HG02678 (cell line): ENCODE data around the gene TNRC6C.
"Not testable (repeated sequence)": the region's sequence is repeated elsewhere in the genome, so short reads cannot be mapped to it uniquely, and the experiment has no call there.

ENCODE experiments used
- ATAC-seq: cut with Tn5 transposase; IDR thresholded peaks from one replicate; pipeline ENCODE4 v1.9.1; 2021; ENCODE audit warnings: mild to moderate bottlenecking, moderate library complexity; ENCODE audit not compliant: unreplicated experiment

The TNRC6C gene

DNA sequence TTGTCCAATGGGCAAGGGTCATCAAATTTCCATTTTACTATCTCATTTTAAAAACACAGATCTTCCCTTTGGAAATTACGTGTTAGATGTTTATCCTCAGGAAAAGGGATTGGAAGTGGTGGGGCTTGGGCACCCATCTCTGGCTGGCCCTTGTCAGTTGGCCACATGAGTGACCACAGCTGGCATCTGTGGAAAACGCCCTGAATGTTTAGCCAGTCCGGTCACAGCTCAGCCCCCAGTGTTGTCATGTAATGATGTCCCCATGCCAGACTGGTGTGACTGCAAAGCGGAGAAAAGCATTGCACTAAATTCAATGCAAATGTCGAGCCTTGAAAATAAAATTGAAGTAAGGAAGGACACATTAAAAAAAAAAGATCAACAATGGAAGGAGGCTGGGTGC lies 117.0 kb downstream of the TNRC6C start:
- no peak for ATAC-seq

DNA sequence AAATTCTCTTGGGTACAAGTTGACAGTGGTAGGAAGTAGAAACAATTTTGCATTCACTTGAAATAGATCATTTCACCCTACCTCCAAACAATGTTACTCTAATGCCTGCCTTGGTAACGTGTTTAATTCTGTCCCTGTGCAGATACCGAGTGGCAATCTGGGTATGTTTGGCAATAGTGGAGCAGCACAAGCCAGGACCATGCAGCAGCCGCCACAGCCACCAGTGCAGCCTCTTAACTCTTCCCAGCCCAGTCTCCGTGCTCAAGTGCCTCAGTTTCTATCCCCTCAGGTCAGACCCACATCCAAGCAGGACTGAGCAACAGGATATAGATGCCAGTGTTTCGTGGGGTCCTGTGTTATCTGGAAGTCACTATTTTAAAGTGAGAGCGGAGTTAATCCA lies 120.8 kb downstream of the TNRC6C start:
- ATAC-seq = no peak

DNA sequence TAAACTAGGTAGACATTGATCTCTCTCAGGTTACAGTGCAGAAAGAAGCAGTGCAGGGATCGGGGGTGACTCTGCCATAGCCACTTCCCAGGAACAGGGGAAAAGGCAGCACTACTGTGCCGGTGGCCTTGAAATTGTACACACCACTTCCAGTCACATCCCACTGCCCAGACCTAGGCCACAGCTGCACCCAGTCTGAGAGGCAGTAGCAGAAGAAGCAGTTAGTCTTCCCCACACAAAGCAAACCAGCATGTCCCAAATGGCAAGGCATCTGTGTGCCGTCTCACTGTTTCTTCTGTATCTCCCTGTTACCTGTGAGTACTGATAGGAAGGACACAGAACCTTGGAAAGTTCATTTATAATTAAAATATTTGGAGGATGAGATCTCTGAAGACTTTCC lies 123.0 kb downstream of the TNRC6C start:
- no peak for ATAC-seq

DNA sequence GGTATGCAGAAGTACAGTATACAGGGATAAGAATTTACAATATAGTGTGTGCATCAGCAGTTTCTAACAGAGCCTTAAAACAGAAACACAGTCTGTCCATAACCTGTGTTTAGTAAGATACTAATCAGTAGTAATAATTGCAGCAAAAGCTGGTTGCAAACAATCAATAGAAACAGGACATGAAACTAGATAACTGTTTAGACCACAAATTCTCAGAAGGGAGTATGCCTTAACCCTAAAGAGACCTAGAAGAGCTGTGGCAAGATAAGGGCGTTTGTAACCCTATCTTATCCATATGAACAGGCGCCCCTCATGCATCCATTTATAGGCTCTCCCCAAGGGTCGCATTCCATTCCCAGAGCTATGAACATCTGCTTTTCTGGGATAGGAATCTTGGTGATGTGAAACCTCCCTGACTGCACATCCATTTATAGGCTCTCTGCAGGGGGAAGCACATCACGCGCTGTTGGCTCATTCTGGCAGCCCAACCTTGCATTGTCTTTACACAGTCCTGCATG lies 123.9 kb downstream of the TNRC6C start:
- ATAC-seq = not testable (repeated sequence)

DNA sequence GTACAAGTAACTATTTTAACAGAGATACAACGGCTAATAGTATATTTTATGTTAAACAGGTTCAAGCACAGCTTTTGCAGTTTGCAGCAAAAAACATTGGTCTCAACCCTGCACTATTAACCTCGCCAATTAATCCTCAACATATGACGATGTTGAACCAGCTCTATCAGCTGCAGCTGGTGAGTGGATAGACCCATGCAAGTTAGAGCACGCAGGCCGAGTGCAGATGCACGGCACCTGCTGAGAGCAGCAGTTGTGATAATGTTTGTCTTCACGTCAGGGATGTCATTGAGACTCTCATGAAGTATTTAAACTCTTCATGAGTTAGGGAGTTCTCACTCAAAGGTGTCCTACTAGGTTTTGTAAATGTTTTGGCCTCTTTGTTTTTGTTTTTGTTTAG lies 124.5 kb downstream of the TNRC6C start:
- no peak for ATAC-seq

DNA sequence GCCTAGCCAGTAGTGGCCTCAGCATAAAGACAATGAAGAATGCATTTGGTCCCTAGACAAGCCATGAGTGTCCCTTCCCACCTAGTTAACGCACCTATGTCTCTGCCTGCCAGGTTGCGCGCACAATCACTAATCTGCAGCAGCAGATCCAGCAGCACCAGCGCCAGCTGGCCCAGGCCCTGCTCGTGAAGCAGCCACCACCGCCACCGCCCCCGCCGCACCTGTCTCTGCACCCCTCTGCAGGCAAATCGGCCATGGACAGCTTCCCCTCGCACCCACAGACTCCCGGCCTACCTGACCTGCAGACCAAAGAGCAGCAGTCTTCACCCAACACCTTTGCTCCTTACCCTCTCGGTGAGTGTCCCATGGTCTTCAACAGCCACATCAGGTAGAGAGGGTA lies 128.2 kb downstream of the TNRC6C start:
- ATAC-seq = no peak

DNA sequence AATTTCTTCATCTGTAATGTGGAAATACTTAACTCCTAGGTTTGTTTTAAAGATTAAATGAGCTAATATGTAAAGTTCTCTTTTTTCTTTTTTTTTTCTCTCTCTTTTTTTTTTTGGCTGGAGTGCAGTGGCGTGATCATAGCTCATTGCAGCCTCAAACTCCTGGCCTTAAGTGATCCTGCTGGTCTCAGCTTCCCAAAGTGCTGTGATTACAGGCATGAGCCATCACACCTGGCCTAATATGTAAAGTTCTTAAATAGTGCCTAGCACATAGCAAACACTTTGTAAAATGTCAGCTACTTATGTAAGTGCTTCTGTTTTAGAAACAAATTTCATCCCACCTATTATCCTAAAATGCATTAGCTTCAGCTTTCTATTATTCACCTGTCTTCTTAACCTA lies 130.0 kb downstream of the TNRC6C start:
- no peak for ATAC-seq

DNA sequence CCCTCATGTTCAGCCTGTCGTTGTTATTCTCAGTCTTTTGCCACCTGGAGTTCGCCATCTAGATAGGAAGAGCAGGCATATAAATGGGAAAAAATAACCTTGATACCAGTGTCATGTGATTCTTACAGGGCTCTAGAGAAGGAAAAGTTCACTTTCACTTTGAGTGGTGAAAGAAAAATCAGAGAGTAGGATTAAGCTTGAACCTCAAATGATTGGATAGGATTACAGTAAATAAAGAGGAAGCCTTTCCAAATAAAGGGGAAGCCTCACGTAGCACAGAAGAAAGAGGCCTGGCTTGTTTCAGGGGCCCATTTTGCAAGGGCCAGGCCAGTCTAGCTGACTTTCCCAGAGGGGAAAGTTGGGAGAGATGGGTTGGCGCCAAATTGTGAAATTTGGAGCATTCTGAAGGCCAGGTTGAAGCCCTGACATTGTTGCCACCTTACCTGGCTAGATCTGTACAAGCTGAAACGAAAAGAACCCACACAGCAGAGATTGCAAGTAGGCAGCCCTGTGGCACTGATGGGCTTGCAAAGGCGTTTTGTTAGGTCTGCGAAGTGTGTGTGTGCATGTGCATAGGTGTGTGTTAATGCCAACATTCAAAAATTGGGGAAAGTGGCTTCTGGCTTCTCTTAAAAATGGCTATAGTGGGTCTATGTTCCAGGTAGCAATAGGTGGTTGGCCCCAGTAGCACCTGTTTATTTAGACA lies 131.2 kb downstream of the TNRC6C start:
- no peak for ATAC-seq

DNA sequence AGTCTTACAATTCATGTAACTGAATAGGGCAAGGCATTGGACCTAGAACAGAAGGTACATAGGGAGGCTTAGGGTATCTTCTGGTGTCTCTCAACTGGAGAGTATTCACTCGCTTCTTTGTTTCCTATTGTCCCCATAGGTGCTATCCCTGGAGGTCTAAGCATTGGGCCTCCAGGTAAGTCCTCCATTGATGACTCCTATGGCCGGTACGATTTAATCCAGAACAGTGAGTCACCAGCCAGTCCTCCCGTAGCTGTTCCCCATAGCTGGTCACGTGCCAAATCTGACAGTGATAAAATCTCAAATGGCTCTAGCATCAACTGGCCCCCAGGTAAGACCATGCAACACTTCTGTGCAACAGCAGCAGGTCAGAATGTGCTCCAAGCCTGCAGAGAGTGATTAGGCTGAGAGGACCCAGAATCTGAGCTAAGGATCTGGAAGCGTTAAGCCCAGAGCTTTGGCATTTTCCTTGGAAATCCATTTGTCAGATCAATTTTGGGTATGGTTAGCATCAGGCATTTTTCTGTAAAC lies 134.4 kb downstream of the TNRC6C start:
- ATAC-seq = no peak

DNA sequence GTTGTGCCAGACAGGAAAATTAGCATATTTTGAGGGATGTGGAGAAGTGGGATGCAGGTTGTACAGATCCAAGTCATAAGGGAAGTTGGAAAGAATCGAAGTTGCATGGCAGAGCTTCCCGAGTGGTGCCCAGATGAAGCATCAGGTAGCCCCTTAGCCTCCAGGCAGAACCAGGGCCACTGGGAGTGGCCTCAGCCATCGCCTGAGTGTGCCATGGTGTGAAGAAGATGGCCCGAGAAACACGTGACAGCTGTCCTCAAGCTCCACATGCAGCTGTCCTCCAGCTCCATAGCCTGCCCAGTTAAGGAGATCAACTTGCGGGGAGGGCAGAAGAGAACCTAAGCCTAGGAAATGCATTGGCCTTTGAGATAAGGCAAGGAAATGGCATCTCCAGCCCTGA lies 136.5 kb downstream of the TNRC6C start:
- ATAC-seq = no peak

DNA sequence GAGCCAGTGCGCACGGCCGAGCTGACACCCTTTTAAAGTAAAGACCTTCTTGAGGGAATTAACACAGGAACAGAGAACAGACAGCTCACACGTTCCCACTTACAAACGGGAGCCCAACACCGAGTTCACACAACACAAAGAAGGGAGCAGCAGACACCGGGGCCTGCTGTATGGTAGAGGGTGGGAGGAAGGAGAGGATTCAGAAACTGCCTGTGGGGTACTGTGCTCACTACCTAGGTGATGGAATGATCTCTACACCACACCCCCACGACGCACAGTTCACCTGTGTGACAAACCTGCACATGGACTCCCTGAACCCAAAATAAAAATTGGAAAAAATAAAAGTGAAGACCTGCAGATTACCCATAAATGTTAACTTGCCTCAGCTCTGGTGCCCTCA lies 137.6 kb downstream of the TNRC6C start:
- ATAC-seq = no peak

DNA sequence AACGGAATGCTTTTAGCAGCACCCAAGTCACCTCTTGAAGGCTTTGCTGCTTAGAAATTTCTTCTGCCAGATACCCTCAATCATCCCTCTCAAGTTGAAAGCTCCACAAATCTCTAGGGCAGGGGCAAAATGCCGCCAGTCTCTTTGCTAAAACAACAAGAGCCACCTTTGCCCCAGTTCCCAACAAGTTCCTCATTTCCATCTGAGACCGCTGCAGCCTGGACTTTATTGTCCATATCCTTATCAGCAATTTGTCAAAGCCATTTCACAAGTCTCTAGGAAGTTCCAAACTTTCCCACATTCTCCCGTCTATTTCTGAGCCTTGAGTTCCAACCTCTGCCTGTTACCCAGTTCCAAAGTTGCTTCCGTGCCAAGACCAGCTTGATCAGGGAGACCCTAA lies 142.6 kb downstream of the TNRC6C start:
- ATAC-seq = no peak

DNA sequence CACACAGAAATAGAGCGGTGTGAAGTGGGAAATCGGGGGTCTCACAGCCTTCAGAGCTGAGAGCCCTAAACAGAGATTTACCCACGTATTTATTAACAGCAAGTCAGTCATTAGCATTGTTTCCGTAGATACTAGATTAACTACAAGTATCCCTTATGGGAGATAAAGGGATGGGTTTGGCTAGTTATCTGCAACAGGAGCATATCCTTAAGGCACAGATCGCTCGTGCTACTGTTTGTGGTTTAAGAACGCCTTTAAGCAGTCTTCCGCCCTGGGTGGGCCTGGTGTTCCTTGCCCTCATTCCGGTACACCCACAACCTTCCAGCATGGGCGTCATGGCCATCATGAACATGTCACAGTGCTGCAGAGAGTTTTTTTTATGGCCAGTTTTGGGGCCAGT lies 143.0 kb downstream of the TNRC6C start:
- ATAC-seq = no peak

DNA sequence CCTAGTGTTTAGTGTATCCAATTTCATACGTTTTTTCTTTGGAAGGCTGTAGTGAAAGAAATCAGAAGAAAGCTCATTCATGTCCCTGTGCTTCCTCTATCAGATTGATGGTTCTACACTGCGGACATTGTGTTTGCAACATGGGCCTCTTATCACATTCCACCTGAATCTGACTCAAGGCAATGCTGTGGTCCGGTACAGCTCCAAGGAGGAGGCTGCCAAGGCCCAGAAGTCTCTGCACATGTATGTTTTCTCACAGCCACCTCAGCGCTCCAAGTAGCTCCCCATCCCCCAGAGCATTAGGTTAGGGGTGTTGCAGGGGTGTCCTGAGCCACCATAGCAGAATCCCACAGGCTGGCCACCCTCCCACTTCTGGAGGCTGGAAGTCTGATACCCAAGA lies 144.8 kb downstream of the TNRC6C start:
- no peak for ATAC-seq

DNA sequence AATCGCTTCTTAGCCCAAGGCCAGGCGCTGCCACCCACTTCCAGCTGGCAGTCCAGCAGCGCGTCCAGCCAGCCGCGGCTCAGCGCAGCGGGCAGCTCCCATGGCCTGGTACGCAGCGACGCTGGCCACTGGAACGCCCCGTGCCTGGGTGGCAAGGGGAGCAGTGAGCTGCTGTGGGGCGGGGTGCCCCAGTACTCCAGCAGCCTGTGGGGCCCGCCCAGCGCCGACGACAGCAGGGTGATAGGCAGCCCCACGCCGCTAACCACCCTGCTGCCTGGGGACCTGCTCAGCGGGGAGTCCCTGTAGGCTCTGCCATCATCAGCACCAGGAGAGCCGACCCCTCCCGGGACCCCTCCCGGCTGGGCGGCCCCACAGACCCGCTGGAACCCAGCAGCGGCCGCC lies 146.0 kb downstream of the TNRC6C start:
- no peak for ATAC-seq

DNA sequence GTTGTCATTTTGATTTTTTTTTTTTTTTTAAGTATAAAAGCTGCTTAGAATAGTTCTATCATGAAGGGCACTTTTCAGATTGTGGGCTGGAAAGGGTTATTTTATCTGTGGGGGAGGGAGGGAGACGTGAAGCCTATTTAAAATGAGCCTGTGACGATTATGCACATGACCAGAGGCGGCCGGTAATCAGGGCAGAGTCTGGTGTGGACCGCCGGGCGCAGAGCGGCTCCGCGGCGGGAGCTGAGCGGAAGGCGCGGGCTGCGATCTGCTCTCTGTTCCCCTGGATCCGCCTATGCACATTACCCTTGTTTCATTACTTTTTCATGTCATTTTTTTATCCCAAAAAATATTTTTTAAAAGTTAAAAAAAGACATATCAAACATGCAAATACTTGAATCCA lies 146.6 kb downstream of the TNRC6C start:
- ATAC-seq = no peak

DNA sequence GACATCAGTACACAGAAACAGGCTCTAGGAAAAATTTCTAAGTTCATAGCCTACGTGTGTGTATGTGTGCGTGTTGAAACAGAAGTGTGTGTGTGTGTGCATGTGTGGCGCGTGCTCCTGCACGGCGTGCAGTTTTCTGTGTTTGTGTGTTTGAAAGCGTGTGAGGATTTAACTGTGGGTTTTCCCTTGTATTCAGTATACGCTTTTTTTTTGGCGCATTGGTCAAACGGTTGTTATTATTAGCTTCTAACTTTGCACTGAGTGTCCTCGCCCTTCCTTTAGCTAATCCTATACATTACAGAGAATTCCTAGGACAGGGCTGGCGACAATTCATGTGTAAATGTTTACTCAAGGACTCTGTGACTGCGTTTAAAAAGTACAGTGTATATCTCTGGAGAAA lies 147.0 kb downstream of the TNRC6C start:
- no peak for ATAC-seq

DNA sequence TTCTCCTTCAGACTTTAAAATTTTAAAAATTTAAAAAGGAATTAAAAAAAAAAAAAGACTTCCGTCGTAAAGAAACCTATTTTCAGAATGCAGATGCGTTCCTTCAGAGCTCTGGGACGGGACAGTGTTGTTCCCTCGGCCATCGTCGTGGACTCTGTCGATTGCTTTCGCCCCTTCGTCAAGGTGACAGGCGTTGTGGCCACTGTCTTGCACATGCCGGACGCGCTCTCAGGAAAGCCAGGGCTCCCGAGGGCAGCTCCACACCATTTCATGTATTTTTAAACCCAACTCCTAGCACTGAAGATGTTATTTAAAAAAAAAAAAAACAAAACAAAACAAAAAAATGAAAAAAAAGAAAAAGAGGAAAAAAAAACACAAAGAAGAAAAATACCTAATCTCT lies 147.7 kb downstream of the TNRC6C start:
- no peak for ATAC-seq

DNA sequence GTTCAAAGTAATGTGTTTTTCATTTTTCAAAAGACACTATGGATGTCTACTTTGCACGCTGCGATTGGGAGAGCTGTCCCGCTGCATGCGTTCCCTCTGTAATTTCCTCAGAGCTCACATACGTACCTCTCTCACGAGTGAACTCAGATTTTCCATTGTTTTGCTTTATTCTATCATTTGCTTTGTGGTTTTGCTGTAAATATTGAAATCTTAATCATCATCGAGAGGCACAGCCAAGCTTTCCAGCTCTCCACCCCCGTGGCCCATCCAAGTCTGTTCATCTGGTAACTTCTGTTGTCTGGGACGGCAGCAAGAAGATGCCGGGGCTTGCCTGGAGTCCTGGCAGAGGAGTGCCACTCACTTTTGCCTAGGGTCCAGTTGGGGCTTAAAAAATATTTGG lies 149.0 kb downstream of the TNRC6C start:
- no peak for ATAC-seq

DNA sequence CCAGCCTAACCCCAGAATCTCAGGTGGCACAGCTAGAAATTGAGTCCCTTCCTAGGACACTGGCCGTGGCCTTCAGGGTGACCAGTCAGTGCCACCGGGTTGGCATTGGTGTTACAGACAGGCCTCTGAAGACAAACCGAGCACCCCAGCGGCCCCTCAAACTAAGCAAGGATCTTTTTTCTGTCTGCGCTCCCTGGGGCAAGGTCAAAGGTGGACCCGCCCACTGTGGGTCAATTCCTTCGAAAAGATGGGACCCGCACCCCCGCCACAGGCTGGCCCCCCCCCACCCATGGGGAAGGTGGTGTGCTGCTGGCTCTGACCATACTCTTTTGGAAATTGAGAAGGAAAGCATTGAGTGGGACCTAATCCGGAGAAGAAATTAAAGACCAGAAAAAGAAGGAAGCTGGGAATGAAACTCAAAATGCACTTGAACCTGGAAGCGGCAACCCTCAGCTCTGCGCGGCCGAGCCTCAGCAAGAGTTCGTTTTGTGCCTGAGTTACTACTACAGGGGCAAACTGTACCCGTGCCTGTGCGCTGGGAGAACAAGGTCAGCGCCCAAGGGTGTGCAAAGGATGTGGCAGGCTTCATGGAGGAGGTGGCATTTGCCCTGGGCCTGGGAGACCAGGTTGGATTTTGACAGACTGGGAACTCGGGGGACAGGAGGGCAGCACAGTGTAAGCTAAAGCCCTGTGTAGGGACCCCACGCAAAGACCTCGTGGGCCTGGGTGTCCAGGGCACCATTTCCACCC lies 149.6 kb downstream of the TNRC6C start:
- ATAC-seq = no peak

DNA sequence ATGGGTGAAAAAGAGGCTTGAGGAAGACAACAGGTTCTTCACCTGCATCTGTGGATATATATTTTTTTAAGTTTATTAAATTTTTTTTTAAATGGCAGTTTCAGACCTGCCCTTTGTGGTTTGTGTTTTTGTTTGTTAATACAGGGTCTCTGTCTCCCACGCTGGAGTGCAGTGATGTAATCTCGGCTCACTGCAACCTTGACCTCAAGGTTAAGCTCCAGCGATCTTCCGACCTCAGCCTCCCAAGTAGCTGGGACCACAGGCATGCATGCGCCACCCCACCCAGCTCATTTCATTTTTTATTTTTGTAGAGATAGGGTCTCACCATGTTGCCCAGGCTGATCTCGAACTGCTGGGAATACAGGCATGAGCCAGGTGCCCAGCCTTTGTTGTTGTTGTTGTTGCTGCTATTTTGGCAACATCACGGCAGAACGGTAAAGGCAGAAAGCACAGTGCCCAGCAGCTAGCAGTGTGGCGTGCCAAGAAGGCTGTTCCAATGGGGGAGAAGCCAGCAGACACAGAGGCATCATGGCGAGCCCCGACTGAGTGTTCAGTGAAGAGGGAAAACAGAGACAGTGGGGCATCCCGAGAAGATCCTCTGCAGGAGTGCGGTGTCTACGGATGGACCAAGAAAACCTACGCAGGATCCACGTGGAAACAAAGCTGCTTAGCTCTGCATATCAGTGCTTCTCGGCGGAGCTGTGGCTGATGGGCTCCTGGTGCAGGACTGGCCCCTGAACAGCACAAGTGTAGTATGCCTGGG lies 150.4 kb downstream of the TNRC6C start:
- ATAC-seq = no peak

DNA sequence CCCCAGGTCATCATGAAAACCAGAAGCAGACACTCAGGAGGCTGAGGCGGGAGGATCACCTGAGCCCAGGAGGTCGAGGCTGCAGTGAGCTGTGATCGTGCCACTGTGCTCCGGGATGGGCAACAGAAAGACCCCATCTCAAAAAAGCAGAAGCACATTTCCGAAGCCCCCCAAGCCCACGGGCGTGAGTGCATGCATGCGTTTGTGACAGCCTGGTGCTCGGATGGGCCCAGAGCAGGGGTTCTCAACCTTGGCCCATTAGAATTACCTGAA lies 150.9 kb downstream of the TNRC6C start:
- no peak for ATAC-seq
